Daoy (cell line): ENCODE results near the gene CYP17A1. TPM values are rescaled to one million over a fixed set of nuclear protein-coding genes. Genes with fewer than 3 reads are reported as not detected.
"Not testable (repeated sequence)": the region's sequence is repeated elsewhere in the genome, so short reads cannot be mapped to it uniquely, and the experiment has no call there.

ENCODE experiments used
- DNase-seq: peaks from one replicate; pipeline ENCODE4 v3.0.0-alpha.2; 2015; ENCODE audit warnings: low read depth
- total RNA-seq: library from RNA; depleted of rRNA; stranded (reverse); fragments of >200 nt; shearing (Covaris generic); gene quantifications from 2 replicates; pipeline ENCODE4 v1.2.3, GENCODE V29; 2014

Gene CYP17A1
- total RNA-seq, 1 experiment from 2014 or later = not detected

GRCh38 chr10:102838276-102838927 lies 1.2 kb upstream of the CYP17A1 start:
- DNase-seq = not testable (repeated sequence)

GRCh38 chr10:102835007-102835482 lies 2.2 kb downstream of the CYP17A1 start:
- DNase-seq = peak; percentile 65

- no peak for DNase-seq
These were observed 3.1 kb downstream of the CYP17A1 start for GRCh38 chr10:102834143-102834542.

DNA sequence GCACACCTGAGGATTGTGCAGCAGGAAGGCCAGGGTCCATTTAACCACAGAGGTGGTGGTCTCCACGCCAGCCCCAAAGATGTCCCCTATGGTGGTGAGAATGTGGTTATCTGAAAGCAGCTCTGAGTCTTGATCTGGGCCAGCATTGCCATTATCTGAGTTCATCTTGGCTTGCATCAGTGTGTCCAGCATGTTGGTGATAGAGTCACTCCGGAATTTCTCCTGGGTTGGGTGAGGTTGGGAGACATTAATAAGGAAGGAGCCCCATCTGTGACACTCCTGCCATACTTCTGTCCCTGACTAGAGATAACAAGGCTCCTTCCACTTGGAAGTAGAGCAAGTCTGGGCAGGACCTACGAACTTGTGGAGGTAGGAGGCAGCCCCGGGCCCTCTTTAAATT lies 4.2 kb downstream of the CYP17A1 start:
- no peak for DNase-seq

DNA sequence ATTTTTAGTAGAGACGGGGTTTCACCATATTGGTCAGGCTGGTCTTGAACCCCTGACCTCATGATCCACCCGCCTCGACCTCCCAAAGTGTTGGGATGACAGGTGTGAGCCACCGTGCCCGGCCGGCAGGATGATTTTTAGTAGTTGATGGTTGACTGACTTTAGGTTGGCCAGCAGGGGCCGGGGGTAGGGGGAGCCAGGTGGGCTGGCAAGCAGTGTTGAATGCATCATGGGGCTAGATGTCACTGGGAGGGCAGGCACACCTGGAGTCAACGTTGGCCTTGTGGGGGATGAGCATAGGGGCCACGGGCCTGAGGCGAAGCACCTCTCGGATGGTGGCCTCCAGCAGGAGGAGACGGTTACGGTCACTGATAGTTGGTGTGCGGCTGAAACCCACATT lies 5.0 kb downstream of the CYP17A1 start:
- no peak for DNase-seq

DNA sequence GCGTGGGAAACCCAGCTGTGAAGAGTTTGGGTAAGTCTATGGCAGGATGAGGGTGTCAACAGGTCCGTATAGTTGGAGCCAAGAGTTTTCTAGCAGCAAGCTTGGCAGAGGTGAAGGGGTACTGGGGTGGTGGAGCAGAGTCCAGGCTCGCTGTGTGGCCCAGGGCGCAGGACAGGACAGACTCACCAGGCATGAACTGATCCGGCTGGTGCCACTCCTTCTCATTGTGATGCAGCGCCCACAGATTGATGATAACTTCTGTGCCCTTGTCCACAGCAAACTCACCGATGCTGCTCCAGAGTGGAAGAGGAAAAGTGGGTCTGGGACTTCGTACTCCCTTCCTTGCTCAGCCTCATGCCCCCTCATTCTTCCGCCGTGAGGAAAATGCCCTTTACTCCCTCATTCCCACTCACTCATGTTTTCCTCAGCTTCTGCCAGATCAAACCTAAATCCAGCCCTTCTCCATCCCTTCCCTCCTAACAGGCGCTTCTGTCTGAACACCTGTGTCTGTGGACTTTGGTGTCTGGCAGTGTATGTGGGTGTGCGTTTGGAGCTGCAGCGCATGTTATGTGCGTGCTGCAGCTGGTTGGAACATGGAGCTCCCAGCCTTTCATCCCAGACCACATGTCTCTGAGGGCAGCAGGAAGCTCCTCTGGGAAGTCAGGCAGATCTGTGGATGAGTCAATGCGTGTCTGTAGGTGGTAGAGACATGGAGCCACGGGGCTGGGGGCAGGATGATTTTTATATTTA lies 5.7 kb downstream of the CYP17A1 start:
- DNase-seq = no peak

DNA sequence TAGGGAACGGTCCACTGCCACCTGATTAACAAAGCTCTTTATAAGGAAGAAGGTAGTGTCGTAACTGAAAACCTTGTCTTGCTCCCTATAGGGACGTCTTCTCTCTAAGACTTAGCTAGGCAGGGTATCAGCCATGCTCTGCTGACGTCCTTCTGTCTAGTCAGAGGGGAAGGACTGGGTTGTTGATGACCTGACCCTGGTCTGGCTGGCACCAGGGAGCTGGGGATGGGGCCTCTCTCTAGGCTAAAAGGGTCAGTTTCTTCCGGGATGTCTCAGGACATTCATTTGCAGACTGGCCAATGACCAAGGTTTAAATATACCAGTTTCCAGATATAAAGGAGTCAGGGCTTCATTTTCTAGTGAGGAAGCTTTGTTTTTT lies 9.6 kb downstream of the CYP17A1 start:
- DNase-seq = no peak

DNA sequence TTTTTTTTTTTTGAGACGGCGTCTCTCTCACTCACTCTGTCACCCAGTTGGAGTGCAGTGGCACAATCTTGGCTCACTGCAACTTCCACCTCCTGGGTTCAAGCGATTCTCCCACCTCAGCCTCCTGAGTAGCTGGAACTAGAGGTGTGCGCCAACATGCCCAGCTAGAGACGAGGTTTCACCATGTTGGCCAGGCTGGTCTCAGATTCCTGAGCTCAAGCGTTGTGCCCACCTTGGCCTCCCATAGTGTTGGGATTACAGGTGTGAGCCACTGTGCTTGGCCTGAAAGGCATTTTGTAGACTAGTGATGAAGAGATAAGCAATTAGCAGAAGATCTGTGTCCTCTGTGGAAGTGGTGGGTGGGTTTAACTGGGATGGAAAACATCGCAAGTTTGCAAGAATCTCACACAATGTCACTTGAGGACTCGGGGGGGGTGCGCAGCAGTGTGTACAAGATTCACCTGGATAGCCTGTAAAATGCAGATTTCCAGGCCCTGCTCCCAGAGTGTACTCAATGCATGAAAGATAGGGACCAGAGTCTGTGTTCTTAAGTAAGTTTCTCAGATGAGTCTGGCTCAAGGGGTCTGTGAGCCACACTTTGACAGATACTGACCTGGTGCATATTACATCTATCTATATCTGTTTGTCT lies 10.9 kb downstream of the CYP17A1 start:
- DNase-seq = no peak

DNA sequence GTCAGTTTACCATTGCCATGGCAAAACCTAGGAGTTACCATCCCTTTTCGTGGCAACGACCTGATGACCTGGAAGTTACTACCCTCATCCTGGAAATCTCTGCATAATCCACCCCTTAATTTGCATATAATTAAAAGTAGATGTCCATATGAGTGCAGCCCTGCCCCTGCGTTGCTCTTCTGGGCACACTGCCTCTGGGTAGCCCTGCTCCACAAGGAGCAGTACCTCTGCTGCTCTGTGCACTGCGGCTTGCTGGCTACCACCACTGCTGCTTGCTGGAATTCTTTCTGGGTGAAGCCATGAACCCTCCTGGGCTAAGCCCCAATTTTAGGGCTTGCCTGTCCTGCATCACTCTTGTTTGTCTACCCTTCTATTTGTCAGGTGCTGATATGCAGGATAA lies 12.5 kb downstream of the CYP17A1 start:
- no peak for DNase-seq

- DNase-seq = no peak
These were observed 15.0 kb downstream of the CYP17A1 start for GRCh38 chr10:102822222-102822621.

DNA sequence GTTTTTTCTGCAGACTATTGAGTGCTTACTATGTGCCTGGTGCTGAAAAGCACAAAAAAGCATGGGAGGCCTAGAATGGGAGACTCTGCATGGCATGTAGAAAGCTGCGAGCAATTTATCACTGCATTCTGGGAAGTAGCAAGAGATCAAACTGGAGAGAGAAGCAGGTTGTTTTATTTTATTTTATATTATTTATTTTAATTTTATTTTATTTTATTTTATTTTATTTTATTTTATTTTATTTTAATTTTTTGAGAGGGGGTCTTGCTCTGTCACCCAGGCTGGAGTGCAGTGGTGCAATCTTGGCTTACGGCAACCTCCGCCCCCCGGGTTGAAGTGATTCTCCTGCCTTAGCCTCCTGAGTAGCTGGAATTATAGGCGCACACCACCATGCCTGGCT lies 17.2 kb downstream of the CYP17A1 start:
- not testable (repeated sequence) for DNase-seq

DNA sequence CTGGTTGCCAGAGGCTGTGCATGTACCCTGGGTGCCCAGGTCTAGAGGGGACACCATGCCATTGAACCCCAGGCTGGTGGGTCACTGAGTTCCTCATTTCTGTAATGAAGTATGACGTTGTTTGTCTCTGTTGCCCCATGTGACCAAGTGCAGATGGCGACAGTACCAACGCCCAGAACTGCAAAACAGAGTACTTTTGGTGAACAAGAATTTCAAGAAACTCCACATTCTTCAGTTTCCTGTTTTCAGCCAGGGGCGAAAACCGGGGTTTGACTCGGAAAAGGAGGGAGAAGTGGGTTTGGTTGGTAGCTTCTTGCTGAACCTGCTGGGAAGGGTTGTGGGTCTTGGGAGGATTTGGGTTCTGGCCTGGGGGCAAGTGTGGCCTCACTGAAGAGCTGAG lies 18.2 kb downstream of the CYP17A1 start:
- no peak for DNase-seq

GRCh38 chr10:102817175-102817574 lies 20.0 kb downstream of the CYP17A1 start:
- no peak for DNase-seq

- peak; percentile 27 for DNase-seq
These were observed 21.2 kb downstream of the CYP17A1 start for GRCh38 chr10:102815790-102816549.

- peak; percentile 80 for DNase-seq
These were observed 22.1 kb downstream of the CYP17A1 start for GRCh38 chr10:102814873-102815661.

- DNase-seq = peak; percentile 36
These were observed 22.8 kb downstream of the CYP17A1 start for GRCh38 chr10:102814453-102814871.

DNA sequence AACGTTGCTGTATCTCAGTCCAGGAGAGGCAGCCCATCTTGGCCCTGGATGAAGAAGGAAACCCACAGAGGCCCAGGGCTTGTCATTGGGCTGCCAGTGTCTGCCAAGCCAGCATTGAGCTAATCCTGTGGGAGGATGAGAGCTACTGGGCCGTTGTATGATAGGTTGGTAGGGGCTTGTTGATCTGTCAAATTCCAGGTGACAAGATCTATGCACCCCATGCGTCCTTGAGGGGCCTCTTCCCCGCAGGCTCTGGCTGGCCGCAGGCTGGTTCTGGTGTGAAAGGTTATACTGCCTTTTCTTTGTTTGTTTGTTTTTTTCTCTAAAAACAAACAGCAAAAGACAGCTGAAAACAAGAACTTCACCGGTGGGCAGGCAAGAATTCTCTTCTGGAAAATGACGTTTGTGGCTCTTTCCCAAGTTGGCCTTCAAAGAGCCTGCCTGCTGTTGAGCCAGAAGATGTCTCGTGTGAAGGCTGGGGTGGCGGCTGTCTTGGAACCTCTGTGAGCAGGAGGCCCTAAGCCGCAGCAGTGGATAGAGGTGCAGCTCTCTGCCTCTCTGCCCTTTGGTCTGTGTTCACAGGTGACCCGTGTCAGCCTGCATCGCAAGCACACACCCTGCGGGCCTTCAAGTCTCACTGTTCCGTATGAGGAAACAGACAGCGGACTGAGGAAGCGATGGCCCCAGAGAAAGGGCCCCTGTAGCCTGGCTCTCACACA lies 23.3 kb downstream of the CYP17A1 start:
- DNase-seq = no peak

DNA sequence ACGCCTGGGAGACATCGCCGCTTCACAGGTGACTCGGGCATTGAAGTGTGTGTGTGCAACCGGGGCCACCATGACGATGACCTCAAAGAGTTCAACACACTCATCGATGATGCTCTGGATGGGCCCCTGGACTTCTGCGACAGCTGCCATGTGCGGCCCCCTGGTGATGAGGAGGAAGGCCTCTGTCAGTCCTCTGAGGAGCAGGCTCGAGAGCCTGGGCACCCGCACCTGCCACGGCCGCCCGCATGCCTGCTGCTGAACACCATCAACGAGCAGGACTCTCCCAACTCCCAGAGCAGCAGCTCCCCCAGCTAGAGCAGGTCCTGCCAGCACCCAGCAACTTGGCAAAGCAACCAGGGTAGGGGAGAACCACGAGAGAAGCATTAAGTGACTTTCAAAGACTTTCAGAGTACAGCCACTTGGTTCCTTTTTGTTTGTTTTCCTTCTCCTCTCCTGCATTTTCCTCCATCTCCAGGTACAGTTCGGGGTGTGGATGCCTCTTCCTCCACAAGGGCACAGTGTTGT lies 24.1 kb downstream of the CYP17A1 start:
- no peak for DNase-seq

- DNase-seq = no peak
These were observed 24.9 kb downstream of the CYP17A1 start for GRCh38 chr10:102812231-102812876.

- DNase-seq = no peak
These were observed 25.9 kb downstream of the CYP17A1 start for GRCh38 chr10:102811346-102811745.
